NCI-H2196 treated with DMSO at 0.1 percent for 48 hours (cell line): Measurements from ENCODE around the gene PKNOX2.

Experiments
- DNase-seq: peaks from one replicate; lab custom pipeline; 2025; ENCODE audit not compliant: unreplicated experiment; lab: John Stamatoyannopoulos, UW

The PKNOX2 gene

DNA sequence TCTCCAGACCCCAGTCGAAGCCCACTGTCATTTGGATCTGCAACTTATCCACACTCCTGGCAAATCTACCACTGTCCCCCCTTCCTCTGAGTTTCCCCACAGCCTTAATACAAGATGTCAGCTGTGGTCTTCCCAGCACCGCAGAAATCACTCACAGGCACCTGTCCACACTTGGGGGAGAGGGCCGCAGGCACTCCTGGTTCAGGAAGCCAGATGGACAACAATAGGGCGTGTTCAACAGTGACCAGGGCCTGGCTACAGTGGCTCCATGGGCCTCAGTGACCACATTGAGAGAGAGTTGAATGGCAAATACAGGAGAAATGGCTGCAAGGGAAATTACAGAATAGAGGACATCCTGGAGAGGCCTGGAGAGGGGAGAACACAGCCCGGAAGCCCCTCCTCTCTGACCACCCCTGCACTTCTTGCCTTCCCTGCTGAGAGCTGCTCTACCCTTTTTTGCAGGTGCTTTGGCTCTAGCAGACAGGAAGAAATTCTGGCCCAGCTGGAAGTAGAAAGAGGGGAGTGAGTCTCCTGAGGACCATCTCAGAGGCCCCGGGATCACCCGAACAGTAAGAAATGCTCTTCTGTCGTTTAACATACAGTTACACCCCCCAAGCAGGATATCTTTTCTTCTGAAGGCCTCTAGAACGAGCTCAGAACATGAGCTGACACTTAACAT is 166.9 kb downstream of the PKNOX2 start:
- DNase-seq: no peak

- DNase-seq: no peak
Observed at GRCh38 chr11:125332821-125333220, 168.3 kb downstream of the PKNOX2 start.

DNA sequence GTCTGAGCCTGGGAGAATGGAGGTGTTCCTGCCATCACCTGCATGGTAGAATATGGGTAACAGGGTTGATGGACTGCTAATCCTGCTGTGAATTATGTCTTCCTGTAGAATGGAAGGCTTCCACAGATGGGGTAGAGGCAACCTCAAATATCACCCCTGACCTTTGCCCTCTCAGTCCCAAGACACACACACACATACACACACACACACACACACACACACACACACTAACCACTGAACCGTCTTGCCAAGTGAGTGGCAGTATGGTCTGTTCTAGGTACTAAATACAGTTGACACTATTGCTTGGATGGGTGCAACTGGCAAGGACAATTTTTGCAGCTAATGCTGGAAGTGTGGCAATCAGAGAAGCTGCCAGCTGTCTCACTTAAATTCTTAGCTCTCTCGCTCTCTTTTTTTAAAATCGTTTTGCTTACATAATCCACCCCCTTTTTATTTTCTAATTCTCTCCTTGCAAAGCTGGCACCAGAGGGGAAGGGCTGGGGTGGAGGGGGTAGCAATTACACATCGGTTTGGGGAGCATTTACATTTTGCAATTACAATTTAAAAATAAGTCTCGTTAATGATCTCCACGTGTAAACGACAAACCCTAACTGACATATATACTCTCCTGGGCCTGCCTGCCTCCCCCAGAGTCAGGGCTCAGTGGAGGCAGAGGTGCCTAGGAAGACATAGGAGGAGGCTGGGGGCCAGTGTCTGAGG is 169.0 kb downstream of the PKNOX2 start:
- DNase-seq: no peak

DNA sequence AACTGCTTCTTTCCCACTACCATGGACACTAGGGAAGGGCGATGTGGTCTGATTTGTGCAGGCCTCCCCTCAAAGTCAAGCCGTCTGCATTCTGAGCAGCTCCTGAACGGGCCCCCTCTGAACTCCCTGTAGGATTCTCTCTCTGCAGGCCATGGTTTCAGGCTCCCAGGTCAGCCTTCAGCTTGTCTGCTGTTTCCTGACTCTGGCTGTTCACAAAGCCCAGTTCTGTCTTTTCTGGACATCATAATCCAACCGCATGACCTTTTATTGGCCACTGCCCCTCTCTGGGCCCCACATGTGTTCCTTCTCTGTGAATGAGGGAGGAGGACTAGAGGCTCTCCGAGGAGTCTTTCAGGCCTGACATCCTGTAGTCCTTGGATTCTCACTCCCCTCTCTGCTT is 170.6 kb downstream of the PKNOX2 start:
- no peak for DNase-seq

DNA sequence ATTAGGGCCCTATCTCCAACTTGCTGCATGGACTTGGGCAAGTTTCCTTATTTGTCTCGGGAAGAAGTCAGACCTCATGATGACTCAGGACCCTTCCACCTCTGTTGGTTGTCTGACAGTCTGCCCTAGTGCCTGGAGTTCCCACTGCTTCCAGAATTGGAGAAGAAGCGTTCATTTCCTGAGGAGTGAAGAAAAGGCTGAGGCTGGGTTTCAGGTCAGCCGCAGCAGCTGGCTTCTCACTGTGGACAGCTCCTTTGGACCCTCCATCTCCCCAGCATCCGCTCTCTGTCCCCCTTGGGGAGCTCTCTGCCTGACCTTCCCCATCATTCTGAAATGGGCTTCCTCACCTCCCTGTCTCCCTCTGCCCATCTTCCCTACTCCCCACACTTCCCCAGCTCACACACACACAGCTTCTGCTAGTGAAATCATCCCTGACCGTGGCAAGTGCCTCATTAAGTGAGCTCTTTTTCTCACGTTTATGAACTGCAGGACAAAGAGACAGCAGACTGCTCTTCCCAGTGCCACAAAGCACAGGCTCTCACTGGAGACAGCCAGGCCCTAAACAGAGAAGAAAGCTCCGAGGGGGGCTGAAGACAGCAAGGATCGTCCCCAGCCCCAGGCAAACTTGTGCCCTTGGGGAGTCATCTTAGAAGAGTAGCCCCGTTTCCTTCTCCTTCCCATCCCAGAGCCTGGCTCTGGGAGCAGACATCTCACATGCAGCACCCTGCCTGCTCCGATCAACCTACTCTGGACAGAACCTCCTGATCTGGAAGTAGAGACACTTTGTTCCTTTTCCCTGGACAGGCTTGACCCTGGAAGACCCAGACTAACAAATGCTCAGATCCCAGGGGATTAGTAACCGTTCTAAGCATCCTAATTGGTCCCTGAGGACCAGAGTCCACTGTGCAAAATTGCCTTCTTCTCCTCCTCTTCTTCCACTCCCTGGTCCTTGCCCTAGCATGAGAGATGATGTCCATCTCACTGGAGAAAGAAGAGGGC is 173.6 kb downstream of the PKNOX2 start:
- no peak for DNase-seq

DNA sequence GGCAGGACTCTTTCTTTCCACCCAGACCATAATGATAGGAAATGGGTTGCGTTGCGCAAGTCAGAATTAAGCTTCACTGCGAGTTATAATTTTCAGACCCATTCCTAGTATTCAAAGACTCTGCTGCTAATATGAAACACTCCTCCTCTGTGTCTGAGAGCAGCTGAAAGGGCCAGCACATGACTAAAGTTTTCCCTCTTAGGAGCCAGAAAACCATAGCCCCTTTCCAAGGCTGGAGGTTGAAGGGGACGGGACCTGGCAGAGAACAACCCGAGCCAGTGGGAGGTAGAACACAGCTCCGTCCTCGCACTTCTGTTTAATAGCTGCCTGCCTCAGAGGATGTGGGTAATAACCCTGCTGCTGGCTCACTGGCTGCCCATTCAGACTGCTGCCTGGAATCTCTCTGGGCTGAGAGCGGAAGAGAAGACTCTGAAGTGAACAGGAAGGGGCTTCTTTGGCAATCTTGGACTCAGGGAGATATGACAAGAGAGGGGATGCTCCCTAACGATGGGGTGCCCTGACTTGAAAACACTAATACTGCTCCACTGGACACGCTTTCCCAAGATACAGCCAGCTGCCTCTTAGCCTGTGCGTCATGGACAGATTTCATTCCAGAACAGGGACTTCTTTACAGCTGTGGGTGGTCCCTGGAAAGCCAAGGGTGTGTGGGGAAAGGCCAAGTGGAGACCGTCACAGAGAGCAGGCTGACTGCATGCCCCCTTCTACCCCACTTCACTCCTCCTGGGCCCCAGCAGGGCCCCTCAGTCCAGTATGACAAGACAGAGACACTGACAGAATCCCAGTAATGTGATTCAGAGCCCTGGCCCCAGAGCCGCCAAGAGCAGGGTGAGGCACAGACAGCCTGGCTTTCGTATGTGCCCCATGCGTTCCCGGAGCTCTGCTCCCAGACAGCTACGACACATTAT is 174.6 kb downstream of the PKNOX2 start:
- DNase-seq: no peak

- no peak for DNase-seq
Observed at GRCh38 chr11:125341676-125342075, 177.1 kb downstream of the PKNOX2 start.

GRCh38 chr11:125342281-125342930 is 177.9 kb downstream of the PKNOX2 start:
- no peak for DNase-seq

DNA sequence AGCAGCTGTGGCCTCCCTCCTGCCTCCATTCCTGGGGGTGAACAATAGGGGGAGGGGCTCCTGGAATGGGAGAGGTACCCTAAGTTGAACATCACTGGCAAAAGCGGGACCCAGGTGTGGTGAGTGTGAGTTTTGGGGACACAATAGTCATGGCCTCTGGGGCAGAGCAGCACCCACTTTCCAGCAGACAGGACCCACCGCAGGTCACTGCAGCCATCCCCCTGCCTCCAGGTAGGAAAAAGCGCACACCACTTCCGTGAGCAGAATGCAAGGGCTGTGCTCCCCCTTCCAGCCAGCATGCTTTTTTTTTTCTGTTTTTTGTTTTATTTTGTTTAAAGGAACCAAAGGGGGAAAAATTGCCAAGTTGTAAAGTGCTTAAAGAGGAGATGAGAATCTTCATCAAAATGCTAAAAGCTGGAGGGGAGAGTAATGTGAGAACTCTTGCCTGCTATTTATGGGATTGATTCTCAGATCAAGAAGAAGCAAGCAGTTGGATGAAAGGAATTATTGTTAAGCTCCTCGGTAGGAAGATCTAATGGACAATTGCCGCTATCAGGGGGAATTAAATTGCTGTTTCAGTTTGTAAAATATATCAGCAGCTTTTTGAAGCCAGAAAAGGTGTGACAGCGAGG is 178.7 kb downstream of the PKNOX2 start:
- DNase-seq: no peak

- DNase-seq: no peak
Observed at GRCh38 chr11:125343718-125344131, 179.2 kb downstream of the PKNOX2 start.

- no peak for DNase-seq
Observed at GRCh38 chr11:125344846-125345420, 180.4 kb downstream of the PKNOX2 start.

GRCh38 chr11:125345421-125346178 is 181.0 kb downstream of the PKNOX2 start:
- DNase-seq: no peak

DNA sequence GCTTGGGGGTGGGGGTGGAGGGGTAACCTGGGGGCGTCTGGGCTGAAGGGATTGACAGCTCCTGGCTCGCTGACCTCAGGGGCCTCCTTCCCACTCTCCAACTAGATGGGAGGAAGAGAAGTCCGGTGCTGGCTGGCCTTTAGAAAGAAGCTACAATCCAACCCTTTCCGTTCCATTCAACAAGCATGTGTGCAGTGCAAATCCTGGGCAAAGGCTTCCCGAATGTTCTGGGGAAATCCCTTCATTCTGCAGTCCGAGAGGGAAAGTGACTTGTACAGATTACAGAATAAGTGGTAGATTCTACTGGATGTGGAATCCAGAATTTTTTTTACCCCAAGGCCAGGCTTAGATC is 181.6 kb downstream of the PKNOX2 start:
- DNase-seq: no peak

DNA sequence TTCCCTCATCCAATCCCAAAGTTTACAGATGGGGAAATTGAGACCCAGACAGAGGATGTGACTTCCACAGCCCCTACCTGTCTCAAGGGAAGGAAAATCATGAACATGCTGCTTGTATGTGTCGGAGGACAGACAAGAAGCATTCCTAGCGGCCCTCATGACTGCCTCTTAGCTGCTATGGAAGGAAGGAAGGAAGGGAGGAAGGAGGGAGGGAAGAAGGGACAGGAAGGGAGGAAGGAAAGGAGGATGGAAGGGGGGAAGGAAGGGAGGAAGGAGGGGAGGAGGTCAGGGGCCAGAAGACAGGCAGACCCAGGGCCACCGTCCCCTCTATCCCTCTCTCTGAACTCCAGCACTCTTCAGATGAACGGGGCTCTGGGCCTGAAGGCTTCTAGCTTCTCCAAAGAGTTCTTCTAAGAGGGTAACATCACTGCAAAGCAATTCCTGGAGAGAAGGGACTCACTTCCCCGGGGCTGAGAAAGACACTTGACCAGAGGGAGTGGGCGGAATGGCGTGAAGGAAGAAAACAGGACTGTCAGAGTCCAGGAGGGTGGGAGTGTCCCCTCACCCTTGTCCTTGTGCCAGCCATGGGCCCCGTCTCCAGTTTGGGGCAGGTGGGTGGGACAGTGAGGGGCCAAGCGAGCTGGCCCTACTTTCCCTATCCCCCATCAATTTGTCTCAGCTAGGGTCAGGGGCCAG is 182.2 kb downstream of the PKNOX2 start:
- DNase-seq: no peak

DNA sequence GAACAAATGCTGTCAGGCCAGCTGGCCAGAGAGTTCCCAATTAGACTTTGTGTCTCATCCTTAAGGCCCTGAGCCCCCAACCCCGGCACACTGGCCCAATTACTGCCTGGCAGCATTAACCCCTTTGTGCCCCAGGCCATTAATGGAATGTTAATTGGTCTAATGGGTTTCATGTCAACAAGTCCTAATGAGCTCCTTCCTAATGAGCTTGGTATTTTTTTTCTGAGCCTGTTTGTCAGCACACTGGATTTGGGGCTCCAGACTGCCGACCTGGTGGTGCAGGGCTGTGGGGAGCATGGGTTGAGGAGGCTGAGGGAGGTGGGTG is 182.7 kb downstream of the PKNOX2 start:
- DNase-seq: no peak

DNA sequence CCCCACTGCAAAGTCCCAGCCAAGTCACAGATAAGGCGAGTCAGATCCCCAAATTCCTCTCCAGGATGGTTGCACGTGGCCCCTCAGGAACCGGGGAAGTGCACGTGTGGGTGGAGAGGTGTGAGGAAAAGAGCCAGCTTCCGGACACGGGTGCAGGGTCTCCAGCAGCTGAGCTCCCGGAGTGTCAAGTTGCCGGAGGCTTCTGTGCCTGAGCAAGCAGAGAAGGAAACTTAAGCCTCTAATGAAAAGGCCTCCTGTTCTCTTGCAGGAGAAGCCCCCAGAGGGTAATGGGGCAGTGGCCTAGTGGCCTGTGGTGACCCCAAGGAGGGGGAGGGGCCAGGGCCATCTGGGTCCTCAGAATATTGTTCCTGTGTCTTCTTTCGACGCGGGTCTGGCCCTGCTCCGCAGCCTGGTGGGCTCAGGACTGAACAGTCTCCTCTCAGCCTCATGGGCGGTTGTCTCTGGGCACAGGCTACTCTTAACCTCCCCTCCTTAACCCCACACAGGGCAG is 183.6 kb downstream of the PKNOX2 start:
- no peak for DNase-seq

- no peak for DNase-seq
Observed at GRCh38 chr11:125348674-125349309, 184.2 kb downstream of the PKNOX2 start.
